T-helper 1 cell treated with Interleukin-12 subunit alpha and Interleukin-12 subunit beta and Interleukin-4 antibody, amounts not matched to agents 30 ng/mL and 1 ng/mL, for 36 hours (primary cell): ENCODE measurements around the gene UGT1A9. TPM values are rescaled to one million over a fixed set of nuclear protein-coding genes. Genes with fewer than 3 reads are reported as not detected.
"Not testable (repeated sequence)": the region's sequence is repeated elsewhere in the genome, so short reads cannot be mapped to it uniquely, and the experiment has no call there.

Experiments
- intact Hi-C: fragments of 100-400 bp; cut with micrococcal nuclease; formaldehyde crosslinking; loops from one replicate; pipeline ENCODE4 v1.15.1; 2024
- total RNA-seq: library from RNA; stranded (reverse); gene quantifications from 2 replicates; pipeline ENCODE4 v1.2.3, GENCODE V29; 2022

The UGT1A9 gene
- total RNA-seq, 1 donor from 2014 or later, result not detected

DNA sequence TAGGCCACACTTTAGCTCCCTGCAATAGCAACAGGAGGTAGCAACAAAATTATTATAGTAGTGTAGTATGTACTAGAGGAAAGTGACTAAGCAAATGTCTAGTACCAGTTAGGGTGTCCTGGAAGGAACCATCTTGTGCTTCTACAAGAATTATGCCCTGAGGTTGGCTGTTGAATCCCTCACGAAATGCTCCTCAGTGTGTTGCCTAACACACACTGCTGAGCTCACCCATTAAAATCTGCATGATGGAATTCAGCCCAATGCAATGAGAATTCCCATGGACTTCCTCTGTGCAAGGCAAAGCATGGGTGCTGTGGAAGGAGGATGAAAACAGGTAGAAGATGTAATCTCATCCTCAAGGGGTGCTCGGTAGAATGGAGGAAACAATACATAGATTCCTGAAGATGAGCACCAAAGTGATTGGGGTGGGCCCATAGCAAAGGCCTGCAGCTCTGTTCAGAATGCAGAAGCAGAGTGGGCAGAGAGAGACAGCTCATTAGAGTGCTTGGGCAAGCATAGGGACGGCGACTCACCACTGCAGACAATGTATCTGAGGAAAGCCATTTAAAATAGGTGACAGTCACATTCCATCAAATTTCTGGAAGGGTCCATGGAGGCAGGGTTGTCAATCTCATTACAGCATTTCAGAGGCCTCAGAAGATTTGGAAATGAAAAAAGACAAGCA is 8.8 kb downstream of the UGT1A9 start:
- intact Hi-C loops, result no loop called here

DNA sequence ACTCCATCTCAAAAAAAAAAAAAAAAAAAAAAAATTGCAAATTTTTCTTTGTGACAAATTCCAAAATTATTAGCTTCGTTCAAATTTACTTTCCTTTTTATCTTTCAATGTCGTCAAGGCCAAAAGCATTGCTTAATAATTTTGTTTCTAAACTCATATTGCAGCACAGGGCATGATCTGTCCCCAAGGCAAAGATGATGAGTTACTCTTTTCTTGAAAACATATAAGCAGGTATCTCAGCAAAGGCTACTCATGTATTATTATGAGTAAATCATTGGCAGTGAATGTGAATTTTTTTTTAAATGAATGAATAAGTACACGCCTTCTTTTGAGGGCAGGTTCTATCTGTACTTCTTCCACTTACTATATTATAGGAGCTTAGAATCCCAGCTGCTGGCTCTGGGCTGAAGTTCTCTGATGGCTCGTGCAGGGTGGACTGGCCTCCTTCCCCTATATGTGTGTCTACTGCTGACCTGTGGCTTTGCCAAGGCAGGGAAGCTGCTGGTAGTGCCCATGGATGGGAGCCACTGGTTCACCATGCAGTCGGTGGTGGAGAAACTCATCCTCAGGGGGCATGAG is 9.9 kb downstream of the UGT1A9 start, which contains the start of gene UGT1A7:
Gene UGT1A7 (plus strand): TSS at position 381 of the 579 bp plus-strand sequence. CDS start 37 bp downstream, at position 418.
- intact Hi-C loops, result no loop called here

DNA sequence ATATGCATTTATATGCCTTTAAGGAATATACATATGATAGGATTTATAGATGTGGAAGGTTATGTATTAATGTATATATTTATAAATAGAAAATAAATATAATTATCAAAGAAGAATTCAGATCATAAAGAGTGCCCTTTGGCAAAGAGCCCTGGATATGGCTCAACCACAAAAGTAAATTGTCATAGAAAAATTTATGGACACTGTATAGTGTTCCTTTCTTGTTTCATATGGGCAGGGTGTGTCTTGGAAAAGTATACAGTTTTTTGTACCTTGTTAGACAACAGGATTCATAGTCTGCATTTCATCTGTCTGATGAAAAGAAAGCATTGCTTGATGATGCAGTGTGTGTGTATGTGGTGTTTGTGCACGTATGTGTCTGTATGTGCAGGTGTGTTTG is 12.9 kb downstream of the UGT1A9 start:
- intact Hi-C loops, result no loop called here

DNA sequence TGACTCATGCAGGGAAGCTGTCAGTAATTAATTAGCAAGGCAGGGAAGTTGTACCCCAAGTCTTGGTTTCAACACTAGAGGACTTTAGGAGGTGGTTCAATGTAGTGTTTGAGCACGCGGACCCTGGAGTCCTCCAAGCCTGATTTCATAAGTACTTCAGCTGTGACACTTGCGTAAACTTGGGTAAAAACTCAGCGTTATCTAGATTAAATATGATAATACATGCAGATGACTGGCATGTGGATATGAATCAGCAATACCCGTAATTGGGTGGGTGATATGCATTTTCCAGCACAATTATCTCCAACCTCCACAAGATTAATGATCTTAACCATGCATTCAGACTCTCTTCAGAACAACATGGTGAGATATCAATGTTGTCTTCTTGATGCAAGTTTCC is 15.2 kb downstream of the UGT1A9 start:
- intact Hi-C loops, result no loop called here

DNA sequence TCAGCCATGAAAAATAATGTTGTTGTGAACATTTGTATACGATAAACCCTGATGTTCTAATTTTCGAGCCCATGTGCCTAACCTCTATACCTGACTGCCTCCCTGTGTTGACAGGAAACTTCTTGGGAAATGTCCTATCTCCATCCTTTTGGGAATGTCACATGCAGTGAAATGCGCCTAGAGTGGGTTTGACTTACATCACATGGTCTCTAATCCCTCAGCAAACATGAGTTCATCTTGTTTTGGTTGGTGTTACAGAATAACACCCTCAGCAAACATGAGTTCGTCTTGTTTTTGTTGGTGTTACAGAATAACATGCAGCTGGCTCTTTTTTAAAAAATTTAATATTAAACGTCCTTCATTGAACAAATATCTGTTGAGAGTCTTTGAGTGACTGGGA is 16.6 kb downstream of the UGT1A9 start:
- intact Hi-C loops, result no loop called here

DNA sequence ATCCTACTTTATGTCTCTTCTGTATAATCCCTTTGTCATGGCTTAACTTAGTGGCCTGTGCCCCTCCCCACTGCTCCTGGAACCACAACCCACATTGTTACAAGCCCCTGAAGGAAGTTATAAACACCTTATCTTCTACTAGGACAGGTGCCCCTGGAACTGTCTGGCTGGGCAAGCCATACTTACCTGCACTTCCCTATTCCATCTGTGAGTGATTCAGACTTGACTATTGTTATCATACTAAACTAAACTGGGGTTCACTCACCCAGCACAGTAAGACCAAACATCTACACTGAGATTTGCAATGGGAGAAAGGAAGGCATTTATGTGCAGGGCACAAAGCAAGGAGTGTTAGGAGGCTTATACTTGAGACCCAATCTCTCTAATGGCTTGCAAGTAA is 17.3 kb downstream of the UGT1A9 start:
- intact Hi-C loops, result no loop called here

DNA sequence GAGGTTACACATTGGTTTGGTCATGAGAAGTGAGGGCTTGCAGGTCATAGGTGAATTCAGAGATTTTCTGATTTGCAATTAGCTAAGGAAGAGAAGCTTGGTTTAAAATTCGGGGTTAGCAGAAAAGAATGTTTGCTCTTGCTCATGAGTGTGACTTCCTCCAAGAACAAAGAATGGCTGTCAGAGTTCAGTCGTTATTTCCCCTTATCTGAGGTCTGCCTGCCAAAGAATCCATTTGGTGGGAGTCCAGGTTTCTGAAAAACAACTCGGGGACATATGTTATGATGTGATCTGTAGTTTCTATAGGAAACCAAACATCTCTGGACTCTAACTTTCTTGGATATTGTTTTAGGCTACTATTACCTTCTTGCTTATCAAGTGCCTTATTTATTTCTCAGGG is 17.8 kb downstream of the UGT1A9 start:
- intact Hi-C loops, result no loop called here

DNA sequence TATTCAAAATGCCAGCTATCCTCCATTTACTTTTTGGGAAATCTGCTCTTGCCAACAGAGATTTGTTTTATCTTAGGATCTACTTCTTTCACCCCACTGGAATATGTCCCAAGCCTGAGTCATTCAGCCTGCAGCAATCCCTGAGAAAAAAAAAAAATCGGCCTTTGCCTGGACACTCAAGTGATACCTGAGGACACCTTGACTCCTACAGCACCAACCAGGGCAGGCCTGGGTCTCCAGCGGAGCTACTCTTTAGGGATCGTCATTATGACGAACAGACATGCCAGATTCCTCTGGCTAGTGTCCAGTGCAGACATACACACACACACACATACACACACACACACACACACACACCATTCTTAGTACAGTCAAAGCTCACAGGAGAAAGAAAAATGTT is 18.7 kb downstream of the UGT1A9 start:
- intact Hi-C loops, result no loop called here

DNA sequence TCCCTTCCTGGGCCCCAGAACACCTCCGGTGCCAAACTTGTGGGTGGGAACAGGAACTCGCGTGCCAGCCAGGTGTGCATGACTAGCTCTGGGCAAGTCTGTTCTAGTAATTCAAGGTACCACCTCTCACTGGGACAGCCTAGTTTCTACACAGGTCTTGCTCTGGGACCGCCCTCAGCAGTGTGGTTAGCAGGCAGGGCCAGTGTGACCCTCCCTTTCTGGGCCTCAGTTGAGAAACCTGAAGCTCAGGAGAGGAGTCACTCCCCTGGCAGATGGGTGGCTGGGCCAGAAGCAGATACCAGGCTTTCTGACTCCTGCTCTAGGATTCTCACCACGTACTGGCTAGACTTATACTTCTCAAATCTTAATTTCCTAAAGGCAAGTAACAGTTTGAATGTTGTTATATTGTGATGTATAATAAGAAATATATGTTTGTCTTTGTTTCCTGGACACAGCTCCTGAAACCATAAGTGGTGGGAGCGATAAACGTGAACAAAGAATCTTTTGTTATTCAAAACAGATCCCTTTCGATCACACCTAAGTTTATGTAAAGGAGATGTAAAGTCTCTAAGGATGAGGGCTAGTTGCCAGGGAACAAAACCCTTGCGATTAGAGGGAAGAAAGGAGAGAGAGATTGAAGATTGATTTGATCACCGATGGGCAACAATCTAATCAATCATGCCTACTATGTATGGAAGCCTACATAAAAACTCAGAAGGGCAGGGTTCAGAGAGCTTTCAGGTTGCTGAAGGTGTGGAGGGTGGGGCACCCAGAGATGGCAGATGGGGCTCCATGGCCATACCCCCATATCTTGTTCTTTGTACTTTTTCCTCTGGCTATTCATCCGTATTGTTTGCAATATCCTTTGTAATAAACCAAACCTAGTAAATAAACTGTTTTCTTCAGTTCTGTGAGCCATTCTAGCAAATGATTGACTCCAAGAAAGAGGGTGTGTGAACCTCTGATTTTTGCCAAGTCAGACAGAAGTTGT is 20.0 kb downstream of the UGT1A9 start:
- intact Hi-C loops, result no loop called here

DNA sequence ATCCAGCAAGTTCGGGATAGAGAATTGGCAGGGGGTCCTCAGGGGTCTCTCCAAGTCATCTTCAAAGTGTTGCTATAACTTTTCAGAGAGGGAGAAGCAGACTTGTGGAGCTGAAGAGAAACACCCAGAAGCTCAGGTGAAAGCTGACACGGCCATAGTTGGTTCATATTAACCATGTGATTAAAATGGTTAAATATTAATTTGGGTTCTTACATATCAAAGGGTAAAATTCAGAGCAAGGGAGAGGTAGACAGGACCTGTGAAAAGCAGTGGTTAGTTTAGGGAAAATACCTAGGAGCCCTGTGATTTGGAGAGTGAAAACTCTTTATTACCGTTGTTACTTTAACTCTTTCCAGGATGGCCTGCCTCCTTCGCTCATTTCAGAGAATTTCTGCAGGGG is 20.9 kb downstream of the UGT1A9 start, which contains the start of gene UGT1A6:
Gene UGT1A6 (plus strand): TSS at position 243 of the 400 bp plus-strand sequence. CDS start 115 bp downstream, at position 358.
- intact Hi-C loops, result no loop called here

DNA sequence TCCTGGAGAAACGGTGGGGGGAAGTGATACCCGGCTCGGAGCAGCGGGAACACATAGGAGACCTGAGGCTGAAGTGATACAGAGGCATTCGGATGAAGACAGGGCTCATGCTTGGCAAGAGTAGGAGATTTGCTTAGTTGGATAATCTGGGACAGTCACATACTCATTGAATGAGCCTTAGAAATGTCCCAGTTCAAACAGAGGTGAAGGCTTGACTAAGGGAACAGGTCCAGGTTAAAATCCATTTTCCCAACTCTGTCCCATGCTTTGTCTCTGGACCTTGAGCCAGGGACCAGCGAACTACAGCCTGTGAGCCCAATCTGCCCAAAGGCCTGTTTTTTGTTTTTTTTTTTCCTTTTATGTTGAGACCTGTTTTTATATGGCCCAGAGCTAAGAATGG is 22.3 kb downstream of the UGT1A9 start:
- intact Hi-C loops, result no loop called here

DNA sequence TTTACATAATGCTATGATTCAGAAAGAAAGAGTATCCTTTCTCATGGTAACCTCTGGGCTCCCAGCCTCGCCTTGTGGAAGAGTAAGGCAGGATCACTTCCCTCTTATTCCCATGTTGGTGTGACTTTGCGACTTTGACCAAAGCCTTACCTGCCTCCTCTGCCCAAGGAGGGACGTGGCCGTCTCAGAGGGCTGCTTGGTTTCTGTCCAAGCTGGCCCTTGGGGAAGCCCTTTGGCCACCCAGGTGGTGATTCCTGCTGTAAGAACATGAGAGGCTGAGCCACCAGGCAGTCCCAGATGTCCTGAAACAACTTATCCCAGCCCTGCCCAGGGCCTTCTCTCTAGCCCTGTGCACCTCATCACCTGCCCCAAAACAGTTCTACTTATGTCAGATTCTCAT is 27.0 kb downstream of the UGT1A9 start:
- intact Hi-C loops, result no loop called here

DNA sequence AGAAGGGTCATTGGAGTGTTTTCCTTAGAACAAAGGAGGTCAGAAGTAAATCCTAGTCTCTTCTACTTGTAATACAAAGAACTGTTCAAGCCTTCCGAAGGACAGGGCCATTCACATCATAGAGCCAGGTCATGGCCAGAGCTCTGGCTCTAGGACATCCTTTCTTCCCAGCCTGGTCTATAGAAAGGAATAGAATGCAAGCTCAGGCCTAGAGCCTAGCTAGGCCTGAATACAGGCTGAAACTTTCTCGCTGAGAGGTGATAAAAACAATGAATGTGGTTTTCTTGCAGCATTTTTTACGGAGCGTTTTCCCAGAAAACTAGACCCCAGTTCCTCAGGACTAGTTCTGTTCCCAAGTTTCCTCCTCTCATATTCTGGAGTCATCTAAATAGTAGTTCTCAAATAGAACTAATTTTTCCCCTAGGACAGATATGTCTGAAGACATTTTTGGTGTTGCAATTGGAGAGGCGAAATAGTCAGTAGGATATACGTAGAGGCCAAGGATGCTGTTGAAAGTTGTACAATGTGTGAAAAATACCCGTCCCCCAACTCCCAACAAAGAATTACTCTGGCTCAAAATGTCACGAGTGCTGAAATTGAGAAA is 27.8 kb downstream of the UGT1A9 start:
- intact Hi-C loops, result no loop called here

DNA sequence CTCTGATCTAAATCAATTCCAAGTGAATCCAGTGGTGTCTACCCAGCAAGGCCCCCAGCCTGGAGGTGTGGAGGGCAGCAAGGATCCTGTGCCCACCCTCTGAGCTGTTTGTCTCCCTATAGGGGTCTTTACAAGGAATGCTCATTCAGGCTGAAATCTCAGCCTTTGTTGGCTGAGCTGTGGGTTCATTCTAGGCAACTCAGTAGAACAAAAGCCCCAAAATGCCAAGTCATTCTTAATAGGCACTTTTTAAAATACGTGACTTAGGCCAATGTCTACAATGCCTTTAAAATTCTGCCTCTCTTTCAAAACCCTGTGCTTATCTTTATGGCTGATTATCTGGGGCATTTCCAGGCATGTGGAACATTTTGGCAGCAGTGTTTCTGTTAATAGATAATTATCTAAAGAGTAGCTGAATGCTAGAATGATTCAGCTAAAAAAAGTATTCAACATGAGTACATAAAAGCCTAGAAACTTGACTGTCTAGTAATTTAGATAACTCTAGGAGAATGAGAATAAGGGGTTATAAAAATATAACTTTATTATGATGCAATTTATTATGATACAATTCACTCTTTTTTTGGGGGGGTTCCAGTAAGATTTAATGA is 28.4 kb downstream of the UGT1A9 start:
- intact Hi-C loops, result no loop called here

DNA sequence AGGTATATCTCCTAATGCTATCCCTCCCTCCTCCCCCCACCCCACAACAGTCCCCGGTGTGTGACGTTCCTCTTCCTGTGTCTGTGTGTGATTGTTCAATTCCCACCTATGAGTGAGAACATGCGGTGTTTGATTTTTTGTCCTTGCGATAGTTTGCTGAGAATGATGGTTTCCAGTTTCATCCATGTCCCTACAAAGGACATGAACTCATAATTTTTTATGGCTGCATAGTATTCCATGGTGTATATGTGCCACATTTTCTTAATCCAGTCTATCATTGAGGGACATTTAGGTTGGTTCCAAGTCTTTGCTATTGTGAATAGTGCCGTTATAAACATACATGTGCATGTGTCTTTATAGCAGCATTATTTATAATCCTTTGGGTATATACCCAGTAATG is 29.1 kb downstream of the UGT1A9 start:
- intact Hi-C loops, result not testable (repeated sequence)

DNA sequence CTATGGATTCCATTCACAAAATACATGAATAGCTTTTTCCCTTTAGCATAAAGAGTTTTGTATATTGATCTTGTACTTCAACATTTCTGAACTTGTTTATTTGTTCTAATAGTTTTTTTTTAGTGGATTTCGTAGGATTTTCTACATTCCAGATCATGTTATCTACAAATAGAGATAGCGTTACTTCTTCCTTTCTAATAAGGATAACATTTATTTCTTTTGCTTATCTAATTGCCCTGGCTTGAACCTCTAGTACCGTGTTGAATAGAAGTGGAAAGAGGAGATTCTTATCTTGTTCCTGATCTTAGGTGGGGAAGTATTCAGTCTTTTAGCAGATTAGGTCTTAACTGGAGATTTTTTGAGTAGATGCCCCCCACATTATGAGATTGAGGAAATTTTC is 30.5 kb downstream of the UGT1A9 start:
- intact Hi-C loops, result no loop called here

DNA sequence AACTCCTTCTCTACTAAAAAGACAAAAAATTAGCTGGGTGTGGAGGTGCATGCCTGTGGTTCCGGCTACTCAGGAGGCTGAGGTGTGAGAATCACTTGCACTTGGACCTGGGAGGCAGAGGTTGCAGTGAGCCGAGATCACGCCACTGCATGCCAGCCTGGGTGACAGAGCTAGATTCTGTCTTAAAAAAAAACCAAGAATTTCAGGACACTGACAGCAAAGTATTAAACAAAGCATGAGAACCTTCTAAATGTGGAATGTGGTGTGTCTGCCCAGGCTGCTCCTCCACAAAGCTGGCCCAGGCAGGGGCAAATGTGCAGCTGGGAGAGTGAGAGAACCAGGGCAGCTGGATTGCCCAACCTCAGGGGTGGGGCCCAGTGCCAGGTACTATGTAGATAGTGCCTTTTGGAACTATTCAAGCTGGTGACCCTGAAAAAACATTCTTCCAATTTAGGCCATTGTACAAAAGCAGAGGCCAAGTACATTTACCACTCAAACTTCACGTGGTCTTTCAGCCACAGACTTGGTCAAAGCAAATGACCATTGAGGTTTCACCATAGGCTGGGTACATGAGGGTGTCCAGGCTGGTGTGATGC is 34.3 kb downstream of the UGT1A9 start:
- intact Hi-C loops, result no loop called here

DNA sequence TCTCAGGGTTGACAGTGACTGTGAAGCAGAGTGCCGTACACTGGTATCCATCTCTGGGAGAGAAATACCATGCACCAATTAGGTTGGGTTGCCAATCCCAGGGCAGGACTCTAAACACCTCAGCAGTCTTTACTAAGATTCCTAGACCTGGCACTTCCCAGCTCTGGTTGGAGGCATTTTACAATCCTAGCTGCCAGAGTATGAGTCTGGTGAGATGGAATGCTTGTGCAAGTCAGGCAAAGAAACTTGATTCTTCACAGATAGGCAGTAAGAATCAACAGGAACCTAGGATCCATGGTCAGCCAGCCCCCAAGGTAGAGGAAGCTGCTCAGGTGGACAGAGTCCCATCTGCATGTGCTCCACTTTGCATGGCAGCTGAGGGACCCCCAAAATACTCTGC is 35.0 kb downstream of the UGT1A9 start:
- intact Hi-C loops, result no loop called here

DNA sequence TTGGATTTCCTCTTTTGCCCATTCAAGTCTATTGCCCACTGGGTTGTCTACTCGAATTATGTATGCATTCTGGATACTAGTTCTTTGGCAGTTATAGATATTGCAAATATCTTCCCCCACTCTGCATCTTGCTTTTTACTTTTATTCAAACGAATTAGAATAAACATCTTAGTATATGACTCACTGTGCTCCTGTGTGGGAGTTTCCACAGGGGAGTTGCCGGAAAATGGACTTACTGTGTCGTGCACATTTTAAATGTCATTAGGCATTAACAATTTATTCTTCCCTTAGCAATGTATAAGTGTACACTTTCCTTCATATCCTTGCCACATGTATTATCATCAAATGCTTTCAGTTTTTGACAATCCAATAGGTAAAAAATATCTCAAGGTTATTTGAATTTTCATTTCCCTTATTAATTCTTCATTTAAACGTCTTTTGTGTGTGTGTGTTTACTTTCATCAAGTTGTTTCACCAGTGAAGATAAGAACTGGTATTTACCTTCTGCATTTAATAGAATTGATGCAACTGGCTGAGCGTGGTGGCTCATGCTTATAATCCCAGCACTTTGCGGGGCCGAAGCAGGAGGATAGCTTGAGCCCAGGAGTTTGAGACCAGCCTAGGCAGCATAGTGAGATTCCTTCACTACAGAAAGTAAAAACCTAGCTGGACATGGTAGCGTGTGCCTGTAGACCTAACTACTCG is 36.4 kb downstream of the UGT1A9 start:
- intact Hi-C loops, result no loop called here

DNA sequence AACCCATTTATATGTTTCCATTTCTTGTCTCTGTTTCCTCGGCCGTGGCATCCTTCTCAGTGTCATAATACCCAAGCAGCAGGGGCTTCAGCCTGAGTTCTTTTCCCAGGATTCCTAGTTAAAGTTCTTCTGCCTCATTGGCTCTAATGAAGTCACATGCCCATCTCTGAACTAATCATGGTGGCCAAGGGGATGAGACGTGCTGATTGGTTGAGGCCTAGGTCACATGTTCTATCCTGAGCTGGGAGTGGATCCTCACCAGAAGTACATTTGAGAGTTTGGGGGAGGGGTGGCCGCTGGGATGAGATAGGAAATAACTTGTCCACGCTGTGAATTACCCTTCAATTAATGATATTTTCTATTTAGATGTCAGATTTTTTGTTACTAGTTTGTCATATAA is 37.2 kb downstream of the UGT1A9 start:
- intact Hi-C loops, result no loop called here
